SW 1271 (cell line): ENCODE results near the gene BABAM2.
"Not testable (repeated sequence)": the region's sequence is repeated elsewhere in the genome, so short reads cannot be mapped to it uniquely, and the experiment has no call there.

Source experiments
- DNase-seq, 2 experiments: peaks; one replicate each; lab custom pipeline; 2025; lab: John Stamatoyannopoulos, UW

The BABAM2 gene

DNA sequence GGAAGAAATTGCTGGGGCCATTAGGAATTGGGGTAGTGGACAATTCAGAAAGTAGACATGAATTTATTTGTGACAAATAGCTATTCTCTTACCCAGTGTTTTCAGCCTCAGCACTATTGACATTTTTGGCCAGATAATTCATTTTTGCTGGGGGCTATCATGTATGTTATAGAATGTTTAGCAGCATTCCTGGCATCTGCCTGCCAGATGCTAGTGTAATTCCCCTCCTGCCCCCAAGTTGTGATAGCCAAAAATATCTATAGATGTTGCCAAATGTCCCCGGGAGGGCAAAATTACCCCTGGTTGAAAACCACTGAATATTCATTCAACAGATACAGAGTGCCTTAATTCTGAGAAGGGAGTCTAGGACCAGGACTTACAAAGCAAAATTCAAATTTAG, 183.6 kb downstream of the BABAM2 start:
- no peak for DNase-seq

DNA sequence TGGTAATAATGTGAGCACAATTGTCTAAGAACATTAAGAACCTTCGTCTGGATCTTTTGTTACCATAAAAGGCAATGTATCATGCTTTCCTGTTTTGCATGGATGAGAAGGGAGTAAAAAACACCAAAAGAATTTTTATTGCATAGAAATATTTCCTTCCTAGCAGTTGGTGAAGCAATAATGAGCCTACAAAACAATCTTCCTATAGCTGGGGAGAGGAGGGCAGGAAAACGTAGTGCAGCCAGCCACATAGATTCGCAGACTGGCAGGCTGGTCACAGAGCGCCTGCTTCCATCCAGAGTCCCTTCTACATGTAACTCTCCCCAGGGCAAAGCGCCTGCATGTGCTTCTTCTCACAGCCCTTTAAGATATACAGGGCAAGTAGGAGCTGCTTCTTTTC, 190.4 kb downstream of the BABAM2 start:
- no peak for DNase-seq

DNA sequence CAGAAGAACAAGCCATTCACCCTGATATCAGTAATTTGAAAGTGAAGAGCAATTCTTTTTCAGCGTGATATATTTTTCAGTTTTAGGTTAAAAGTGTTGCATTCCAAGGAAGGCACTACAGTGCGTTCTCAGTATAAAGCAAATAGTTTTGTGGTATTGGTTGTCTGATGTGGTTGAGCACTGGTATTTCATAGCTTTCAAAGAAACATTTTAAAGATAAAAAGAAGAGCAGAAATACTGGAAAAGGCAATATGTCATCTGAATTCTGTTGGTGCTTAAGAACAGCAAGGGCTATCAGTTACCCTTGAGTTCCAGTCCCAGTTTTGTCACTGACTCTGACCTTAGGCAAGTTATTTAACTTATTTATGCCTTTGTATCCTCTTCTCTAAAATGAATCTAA, 191.6 kb downstream of the BABAM2 start:
- DNase-seq, result no peak

DNA sequence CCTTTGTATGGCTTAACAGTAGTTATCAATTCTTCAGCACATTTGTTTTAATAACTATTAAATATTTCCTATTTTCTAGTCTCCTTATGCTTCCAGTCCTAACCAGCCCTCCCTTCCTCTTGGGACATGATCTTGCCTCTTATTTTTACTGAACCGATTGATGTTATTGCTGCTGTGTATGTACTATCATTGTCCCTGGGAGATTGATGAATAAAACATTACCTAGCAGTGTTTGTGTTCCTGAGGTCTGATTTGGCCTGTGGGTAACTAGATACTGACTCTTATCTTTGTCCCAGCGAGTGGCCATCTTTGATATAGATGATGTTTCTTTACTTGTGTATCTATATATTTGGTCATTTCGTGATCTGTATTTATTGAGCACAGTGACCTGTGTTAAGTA, 192.9 kb downstream of the BABAM2 start:
- no peak for DNase-seq

DNA sequence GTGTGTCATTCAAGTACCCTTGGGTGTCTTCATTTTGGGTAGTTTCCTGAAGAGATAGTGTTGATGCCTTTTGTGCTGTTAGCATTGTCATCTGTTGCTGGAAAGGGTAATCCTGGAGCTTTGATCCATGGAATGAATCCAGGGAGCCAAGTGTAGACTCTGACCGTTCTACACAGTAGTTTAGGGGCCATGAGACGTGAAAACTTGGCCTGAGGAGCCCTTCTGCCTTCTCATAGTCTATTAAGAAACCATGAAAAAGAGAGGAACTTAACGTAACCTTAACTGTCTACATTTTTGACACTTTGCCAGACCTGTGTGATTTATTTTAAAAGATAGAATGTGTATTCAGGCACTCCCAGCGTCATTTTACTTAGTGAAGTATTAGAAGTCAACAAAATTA, 194.0 kb downstream of the BABAM2 start:
- DNase-seq, result no peak

DNA sequence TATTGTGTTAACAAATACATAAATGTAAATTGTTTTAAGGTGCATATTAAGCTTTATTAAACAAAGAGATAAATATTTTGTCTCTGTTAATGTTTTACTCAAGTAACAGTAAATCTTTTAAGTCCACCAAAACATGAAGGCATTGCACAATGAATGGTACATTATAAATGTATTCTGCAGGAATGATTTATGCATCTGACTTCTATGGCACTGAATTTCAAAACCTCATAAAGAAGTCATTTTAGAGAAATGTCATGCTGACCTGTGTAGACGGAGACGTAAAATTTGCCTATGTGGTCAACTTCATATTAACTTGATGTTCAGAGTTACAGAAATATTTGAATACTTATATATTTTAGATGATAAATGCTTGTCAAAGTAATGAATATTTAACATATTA, 194.7 kb downstream of the BABAM2 start:
- no peak for DNase-seq

DNA sequence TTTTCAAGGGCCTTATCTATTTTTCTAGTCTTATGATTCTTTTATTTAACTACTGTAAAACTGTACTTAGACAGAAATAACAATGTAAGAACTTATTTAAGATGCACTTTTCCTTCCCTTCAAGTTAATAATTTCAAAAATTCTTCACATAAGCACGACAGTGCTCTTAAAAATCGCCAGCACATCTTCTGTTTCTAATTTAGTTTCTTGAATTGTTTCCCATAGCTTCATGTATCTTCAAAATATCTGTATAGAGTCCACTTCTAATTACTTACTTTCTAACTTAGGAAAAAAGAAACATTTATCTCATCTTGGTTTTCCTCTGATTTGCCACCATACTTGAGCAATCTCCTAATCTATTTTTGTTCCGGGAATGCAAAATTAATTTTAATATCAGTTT, 196.1 kb downstream of the BABAM2 start:
- DNase-seq, result no peak

DNA sequence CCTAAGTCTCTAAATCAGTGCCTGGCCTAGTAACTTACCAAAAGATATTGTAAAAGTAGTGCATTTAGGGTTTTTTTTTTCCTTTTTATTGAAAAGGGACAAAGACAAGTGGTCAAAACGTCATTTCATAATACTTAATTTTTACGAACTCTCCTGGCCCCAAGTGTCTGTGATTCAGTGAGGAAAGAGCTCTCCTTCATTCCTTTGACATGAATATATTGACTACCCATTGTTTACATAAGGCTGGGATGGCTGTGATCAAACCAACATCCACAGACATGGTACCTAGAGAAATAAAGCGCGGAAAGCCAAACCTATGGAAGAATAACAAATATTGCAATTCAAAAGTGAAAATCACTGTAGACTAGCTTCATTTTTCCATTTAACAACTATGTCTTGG, 198.4 kb downstream of the BABAM2 start:
- peak in 1 of 2 experiments; percentile 33 for DNase-seq

DNA sequence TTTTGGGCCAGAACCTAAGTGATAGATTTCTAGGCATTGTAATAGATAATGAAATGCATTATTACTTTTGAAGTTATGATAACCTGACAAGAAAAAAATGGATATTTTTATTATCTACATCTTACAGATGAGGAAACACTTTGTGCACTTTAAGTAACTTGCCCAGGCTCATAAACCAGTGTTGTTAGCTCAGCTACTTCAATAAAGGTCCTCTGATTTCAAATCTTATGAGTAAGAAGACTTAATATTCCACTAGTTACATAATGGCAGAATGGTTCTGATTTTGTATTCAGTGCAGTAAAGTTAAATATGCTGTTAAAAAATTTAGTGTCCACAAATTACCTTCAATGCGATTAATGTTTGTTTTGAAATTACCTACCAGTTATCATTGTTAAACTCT, 199.0 kb downstream of the BABAM2 start:
- no peak for DNase-seq

DNA sequence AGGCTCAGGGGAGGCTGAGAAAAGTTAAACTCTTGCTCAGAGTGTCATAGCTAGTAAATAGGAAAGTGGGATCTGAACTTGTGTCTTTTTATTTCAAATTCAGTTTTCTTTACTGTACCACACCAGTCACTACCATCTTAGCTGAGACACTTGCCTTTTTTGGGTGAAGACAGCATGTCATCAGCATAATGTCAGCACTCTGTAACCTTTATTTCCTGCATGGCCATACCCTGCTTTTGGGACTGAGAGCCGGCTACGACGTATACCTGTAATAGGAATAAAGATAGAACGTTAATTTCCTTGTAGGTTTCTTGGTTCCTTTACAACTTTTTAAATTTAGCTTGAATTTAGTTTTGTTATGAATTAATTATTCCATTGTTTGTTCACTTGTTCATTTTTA, 202.8 kb downstream of the BABAM2 start:
- DNase-seq, result no peak

DNA sequence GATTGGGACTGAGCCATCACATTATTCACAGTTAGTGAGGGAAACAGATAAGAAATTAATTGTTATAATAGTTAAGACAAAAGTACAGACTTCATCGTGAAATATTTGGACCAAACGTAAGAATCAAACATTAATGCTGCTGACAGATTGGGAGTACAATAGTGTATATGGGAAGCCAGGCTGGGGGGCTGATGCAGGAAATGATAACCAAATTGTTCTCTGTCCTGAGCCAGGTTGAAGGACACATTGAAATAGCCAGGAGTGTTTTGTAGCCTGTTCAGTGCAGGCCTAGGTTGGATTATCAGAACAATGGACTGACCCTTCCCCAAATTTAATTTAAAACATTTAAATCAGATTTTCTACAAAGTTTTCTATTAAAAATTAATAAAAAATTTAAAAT, 203.2 kb downstream of the BABAM2 start:
- DNase-seq, result no peak

DNA sequence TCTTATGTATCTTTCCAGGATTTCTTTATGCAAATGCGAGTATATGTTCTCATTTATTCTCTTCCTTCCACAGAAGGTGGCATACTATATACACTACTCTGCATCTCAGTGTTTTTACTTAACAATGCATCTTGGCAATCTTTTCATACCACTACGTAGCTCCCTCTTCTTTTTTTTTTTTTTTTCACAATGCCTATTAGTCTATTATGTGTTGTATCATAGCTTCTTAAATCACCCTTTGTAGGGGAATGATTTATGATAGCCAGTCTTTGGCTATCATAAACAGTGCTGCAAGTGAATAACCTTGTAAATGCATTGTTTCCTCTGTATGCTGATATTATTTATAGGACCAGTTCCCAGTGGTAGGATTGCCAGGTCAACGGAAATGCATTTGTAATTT, 204.2 kb downstream of the BABAM2 start:
- DNase-seq, result no peak

DNA sequence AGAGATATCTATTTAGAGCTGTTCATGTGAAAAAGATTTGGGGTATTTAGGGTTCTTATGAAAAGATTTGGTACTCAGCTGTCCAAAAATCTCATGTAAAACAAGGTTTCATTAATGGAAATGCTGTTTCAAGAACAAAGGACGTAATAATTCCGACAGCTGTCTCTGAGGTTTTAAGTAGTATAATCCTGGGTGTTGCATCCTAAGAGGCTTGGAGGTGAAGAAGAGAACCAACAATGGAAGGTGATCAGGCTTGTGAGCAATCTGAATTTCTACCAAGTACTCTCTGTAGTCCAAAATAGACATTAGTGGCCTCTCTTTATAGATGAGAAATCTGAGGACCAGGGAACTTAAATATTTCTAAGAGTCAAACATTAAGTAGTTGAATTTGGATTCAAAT, 205.1 kb downstream of the BABAM2 start:
- DNase-seq, result no peak

DNA sequence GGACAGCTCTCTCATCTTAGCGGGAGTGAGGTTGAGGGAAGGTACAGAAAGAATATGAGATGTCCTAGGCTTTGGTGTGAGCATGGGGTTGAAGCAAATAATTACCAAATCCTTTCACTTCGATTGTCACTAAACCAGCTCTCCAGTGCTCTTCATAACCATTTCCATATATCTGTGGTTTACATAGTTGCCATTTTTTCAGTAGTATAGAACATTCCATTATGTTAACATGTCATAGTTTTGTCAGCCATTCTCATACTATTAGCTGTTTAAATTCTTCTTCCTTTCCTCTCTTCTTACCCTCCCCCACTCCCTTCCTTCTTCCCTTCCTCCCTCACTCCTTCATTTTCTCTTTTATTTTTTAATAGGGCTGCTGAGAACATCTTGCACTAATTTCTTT, 205.9 kb downstream of the BABAM2 start:
- DNase-seq, result peak in 1 of 2 experiments; percentile 34

DNA sequence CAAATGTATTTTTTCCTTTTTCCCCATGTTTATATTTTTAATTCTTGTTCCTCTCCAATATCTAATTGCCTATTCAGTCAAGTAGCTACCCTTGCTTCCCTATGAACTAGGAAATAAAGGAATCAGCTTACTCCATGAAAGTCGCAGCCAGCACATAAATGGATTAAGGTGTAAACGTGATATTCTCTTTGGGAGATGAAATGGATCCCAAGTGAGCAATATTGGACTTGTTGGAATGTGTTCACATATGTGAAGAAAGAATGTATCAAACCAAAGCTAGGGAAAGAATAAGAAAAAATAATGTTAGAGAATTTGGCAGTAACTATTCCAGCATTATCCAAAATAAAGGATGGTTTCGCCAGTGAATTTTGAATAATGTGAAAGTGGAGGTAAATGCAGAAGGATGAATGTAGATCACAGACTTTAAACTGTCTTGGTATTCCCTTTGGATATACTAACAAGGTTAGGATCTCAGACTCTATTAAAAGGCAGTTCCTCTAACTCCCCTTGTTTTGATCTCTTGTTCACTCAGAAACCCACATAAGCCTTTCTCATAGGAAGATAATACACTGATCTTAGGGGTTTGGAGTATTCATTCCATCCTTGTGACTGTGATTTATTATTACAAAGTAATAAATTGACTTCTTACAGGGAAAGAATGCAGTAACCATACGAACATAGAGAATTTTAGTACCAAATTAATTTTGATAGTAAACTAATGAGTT, 208.1 kb downstream of the BABAM2 start:
- DNase-seq, result no peak

DNA sequence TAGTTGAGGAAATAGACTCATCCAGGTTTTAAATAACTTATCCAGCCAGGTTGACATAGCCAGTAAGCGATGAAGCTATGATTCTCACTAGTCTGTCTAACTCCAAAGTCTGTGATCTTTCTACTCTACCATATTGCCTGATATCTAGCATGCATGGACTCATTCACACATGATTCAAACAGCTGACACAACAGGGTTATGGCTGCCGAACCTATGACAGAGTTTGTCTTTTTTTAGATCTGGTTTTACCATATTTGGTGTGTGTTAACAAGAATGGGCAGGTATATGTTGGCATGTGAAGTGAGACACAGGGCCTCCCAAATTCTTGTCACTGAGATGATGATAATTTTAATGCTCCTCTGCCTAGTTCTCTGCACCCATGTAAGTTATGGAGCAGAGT, 210.6 kb downstream of the BABAM2 start:
- no peak for DNase-seq

DNA sequence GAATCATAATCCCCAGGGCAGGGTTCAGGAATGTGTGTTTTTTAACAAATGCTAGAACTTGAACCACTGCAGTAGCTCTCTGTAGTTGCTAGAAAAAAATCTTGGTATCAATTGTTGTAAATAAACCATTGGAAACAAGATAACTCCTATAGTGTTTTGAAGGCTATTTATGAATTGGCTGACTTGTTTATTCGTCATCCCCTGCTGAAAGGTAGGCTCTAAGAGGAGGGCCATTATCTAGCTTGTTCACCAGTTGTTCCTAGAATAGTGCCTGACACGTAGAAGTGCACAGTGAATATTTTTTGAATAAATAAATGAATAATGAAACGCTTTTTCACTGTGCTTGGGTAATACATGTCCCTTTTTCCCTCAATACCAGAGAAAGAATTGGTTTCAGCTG, 211.4 kb downstream of the BABAM2 start:
- DNase-seq, result no peak

DNA sequence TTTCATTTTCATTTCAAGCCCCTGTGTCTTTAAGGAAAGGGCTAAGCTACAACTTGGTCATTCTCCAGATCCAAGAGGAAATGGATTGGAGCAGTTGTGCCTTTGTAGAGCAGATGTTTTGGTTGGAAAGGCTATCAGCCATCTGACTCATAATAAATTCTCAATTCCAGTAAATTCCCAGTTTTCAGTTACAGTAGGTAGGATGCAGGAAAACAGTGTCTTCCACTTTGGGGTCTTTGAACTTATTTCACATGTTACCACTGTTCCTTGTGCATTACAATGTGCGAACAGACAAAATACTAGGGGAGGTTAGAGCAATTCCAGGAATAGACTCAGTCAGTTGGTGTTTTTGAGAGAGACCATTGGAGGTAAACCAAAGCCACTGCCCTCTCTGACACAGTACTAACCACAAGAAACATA, 211.9 kb downstream of the BABAM2 start:
- DNase-seq, result no peak

DNA sequence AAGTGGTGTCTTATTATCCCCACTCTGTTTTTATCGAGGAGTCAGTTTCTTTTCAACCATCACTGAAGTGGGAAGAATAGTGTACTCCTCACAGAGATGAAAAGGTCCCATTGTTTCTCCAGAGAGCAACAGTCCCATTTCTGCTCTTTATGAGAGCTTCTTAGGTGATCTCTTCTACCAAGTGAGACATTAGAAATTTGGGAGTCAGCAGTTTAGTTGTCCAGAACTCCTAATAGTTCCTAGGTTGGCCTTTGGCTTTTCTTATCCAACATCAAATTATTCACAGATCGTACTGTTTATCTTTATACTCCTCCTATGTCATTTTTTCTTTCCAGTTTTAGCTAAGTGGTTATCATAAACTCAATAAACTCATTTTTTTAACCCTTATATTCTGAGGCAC, 213.1 kb downstream of the BABAM2 start:
- DNase-seq, result no peak

DNA sequence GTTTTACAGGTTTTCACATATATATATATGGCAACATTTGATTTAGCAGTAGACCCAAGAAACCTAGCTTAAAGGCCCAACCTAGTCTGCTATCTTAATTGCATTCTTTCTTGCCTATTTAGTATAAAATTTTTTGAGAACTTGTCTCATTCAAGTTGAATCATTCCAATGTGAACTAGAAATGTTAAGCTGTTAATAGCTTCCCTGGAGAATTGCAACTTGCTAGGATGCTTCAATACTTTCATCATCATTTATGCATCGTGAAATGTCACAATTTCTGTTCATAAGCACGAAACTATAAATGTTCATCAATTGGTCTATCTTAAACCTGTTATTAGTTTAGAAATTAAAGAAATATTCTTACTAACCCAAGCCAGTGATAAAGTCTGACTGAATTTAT, 217.6 kb downstream of the BABAM2 start:
- DNase-seq, result no peak

DNA sequence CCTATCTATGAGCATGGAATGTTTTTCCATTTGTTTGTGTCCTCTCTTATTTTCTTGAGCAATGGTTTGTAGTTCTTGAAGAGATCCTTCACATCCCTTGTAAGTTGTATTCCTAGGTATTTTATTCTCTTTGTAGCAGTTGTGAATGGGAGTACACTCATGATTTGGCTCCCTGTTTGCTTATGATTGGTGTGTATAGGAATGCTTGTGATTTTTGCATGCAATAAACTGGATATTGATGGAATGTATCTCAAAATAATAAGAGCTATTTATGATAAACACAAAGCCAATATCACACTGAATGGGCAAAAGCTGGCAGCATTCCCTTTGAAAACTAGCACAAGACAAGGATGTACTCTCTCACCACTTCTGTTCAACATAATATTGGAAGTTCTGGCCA, 223.2 kb downstream of the BABAM2 start:
- DNase-seq, result not testable (repeated sequence)

DNA sequence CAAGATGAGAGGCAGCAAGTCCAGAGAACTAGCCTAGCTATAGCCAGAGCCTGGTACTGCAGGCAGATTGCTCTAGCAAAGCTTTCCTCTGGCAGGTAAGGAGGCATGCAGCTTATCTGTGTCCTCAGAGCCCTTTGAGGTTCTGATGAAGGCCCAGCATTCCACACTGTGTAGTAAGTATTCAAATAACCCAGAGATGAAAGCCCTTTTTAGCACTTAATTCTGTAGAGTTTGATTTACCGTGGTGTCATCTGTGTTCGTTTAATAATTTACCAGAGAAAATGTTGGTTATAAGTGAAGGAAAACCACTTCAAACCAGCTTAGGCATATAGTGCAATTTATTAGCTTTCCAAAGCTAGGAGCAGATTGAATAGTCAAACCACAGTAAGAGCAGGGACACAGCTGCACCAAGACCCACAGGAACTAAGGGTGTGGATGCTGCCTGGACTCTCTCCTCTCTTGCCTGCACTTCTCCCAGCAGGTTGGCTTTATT, 226.6 kb downstream of the BABAM2 start:
- DNase-seq, result no peak

DNA sequence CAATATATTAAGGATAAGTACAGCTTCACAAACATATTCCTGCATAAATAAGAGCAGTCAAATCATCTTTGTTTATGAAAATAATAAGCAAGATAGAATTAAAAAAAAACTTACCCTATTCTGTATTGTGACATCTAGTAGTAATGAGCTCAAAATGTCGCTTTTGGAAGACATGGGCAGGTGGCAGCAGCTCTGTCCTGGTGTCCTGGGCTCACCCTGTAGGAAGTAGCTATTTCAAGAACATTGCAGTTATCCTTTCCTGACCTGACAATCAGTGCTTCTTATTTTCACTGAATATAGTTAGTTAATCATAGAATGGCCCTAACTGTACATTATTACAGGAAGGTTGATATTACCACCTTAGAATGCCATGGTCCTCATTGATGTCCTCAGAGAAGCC, 229.1 kb downstream of the BABAM2 start:
- DNase-seq, result no peak

DNA sequence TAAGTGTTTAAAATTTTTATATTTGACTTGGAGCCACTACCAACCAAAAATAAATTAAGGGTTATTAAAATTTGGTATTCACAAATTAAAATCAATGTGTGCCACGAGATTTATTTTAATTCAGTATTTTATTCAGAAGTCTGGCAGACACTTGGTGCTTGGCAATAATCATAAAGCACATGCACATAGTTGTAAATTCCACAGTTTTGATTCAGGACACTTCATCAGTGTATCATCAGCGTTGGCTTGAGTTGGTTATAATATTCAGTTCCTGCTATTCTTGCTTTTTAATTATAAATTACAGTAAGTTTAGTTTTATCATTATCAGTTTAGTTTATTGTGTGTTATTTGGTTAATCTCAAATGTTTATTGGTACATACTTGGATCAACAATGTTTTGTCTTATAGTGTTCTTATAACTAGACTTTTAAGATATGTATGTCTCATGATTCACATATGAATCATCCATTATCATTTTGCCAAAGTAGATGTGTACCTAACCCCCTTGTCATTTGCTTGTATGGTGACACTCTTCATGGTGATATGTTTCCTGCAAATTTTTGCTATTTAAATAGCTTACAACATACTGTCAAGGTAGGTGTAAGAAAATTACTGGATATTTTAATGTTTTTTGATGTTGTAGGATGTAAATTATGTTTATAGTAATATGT, 237.9 kb downstream of the BABAM2 start:
- no peak for DNase-seq
